T-helper 1 cell treated with Interleukin-12 subunit alpha and Interleukin-12 subunit beta and Interleukin-4 antibody, amounts not matched to agents 30 ng/mL and 1 ng/mL, for 36 hours (primary cell): Measurements from ENCODE around the gene MIA3. TPM values are rescaled to one million over a fixed set of nuclear protein-coding genes. Genes with fewer than 3 reads are reported as not detected.
"Not testable (repeated sequence)": the region's sequence is repeated elsewhere in the genome, so short reads cannot be mapped to it uniquely, and the experiment has no call there.

Experiments used
- intact Hi-C: fragments of 100-400 bp; cut with micrococcal nuclease; formaldehyde crosslinking; loops from one replicate; pipeline ENCODE4 v1.15.1; 2024
- total RNA-seq: library from RNA; stranded (reverse); gene quantifications from 2 replicates; pipeline ENCODE4 v1.2.3, GENCODE V29; 2022

Gene MIA3, protein sequence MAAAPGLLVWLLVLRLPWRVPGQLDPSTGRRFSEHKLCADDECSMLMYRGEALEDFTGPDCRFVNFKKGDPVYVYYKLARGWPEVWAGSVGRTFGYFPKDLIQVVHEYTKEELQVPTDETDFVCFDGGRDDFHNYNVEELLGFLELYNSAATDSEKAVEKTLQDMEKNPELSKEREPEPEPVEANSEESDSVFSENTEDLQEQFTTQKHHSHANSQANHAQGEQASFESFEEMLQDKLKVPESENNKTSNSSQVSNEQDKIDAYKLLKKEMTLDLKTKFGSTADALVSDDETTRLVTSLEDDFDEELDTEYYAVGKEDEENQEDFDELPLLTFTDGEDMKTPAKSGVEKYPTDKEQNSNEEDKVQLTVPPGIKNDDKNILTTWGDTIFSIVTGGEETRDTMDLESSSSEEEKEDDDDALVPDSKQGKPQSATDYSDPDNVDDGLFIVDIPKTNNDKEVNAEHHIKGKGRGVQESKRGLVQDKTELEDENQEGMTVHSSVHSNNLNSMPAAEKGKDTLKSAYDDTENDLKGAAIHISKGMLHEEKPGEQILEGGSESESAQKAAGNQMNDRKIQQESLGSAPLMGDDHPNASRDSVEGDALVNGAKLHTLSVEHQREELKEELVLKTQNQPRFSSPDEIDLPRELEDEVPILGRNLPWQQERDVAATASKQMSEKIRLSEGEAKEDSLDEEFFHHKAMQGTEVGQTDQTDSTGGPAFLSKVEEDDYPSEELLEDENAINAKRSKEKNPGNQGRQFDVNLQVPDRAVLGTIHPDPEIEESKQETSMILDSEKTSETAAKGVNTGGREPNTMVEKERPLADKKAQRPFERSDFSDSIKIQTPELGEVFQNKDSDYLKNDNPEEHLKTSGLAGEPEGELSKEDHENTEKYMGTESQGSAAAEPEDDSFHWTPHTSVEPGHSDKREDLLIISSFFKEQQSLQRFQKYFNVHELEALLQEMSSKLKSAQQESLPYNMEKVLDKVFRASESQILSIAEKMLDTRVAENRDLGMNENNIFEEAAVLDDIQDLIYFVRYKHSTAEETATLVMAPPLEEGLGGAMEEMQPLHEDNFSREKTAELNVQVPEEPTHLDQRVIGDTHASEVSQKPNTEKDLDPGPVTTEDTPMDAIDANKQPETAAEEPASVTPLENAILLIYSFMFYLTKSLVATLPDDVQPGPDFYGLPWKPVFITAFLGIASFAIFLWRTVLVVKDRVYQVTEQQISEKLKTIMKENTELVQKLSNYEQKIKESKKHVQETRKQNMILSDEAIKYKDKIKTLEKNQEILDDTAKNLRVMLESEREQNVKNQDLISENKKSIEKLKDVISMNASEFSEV (N-terminal part only)
- 57.6 and 59.2 TPM in 2 replicates for total RNA-seq

DNA sequence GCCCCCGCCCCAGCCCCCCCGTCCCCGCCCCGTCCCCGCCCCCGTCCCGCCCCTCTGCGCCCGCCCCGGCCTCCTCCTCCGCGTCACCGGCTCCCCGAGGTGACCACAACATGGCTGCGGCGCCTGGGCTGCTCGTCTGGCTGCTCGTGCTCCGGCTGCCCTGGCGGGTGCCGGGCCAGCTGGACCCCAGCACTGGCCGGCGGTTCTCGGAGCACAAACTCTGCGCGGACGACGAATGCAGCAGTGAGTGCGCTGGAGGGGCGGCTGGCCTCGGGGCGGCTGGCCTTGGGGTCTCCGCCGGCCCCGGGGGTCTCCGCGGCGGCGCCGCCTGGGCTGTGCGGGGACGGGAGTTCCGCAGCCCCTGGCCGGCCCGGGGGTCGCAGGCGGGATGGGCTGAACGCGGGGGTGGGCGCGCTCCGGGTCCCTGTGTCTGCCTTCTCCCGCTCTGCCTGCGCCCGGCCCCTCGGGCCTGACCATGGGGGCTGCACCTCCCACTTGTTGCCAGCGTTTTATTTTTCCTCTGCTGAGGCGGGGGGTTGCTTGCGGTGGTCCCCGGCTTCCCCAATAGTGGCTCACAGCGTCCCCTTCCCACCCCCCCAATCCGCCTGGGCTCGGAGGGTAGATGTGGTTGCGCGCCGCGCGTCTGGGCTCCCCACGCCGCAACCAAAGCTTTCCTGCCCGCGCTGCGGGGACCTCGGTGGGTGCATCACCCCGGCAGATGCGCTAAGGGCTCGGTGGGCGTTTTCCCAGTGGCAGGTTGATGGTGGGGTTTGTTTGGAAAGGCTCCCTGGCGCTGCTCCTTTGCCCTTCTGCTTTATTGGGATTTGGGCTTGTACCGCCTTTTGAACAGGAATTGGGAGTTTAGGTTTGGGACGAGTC, at the start of gene MIA3:
Gene MIA3 (plus strand): TSS at position 97 of the 879 bp plus-strand sequence. CDS start 14 bp downstream, at position 111.
- intact Hi-C loops: loop anchor here (1.0 to 10.0 kb wide), 2 partner anchors 197 to 525 kb away; partner anchors contain the start of genes DISP1 and TLR5

DNA sequence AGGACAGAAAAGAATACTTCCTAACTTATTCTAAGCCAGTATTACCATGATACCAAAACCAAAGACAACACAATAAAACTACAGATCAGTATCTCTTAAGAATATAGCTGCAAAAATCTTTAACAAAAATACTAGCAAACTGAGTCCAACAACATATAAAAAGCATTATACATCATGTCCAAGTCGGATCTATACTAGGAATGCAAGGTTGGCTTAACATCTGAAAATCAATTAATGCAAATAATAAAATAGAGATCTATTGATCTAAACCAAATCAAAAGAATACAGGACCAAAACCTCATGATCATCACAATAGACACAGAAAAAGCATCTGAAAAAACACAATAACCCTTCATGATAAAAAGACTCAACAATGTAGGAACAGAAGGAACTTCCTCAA, 47.1 kb upstream of the MIA3 start:
- intact Hi-C loops: no loop called here

DNA sequence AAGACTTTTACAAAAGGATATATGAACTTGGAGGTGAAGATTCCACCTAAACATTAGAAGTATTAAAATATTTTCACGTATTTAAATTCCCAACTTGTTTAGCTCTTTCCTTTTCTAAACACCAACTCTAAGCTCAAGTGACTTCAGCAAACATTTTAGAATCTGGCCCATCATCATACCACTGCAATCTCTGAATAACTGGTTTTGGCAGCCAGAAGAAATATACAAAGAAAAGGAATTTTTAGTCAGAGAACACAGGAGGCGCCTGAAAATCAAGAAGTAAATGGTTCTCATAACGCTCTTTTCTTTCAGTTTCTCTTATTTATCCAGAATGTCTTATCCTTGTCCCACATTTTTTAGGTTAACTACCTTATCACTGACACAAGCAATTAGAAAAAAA, 38.6 kb upstream of the MIA3 start:
- intact Hi-C loops: no loop called here

DNA sequence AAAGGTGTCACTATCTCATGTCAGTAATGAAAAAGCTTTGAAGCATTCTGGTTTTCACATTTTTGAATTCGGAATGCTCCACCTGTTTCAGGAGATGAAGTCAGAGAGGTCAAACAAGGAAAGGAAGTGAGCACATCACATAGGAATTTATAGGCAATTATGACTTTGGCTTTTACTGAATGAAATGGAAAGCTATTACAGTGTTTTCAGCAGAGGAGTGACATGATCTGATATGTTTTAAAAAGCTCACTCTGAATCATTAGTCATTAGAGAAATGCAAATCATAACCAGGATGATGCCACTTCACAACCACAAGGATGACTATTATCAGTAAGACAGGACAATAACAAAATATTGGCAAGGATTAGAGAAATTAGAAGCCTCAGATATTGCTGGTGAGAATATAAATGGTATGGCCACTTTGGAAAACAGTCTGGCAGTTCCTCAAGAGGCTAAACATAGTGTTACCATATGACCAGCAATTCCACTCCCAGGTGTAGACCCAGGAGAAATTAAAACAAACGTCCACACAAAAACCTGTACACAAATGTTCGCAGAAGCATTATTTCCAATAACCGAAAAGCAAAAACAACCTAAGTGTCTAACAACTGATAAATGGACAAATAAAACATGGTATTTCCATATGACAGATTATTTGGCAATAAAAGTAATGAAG, 35.7 kb upstream of the MIA3 start:
- intact Hi-C loops: loop anchor here (10.0 kb wide), 2 partner anchors 233 to 837 kb away; partner anchors contain the start of genes DISP1 and DUSP10

DNA sequence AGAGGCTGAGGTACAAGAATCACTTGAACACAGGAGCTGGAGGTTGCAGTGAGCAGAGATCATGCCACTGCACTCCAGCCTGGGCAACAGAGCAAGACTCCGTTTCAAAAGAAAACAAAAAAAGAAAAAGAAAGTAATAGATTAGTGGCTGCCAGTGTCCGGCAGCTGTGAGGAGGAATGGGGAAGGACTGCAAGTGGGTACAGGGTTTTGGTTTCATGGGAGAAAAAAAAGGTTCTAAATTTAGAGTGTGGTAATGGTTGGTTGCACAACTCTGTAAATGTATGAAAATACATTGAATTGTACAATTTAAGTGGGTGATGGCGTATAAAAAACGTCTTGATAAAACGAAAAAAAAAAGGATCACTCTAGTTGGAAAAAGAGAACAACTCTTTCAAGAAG, 34.8 kb upstream of the MIA3 start:
- intact Hi-C loops: loop anchor here (10.0 kb wide), 2 partner anchors 232 to 838 kb away; partner anchors contain the start of genes DISP1 and DUSP10

DNA sequence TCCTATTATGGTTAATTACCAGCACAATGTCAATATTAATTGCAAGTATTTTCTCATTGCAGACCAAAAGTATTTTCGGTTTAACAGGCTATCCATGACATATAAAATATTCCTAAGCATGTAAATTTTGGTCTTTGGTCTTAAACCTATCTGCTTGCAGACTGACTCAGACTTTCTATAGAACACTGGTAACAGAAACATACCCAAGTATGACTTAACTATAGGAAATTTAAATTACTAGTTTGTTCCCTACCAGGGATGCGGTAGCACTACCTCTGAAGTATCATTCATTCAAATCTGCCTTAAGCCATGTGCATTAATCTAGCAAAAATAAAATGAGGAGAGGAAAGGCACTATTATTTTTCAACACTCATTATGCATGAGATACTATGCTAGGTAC, 31.1 kb upstream of the MIA3 start:
- intact Hi-C loops: loop anchor here (10.0 kb wide), 2 partner anchors 228 to 842 kb away; partner anchors contain the start of genes DISP1 and DUSP10

DNA sequence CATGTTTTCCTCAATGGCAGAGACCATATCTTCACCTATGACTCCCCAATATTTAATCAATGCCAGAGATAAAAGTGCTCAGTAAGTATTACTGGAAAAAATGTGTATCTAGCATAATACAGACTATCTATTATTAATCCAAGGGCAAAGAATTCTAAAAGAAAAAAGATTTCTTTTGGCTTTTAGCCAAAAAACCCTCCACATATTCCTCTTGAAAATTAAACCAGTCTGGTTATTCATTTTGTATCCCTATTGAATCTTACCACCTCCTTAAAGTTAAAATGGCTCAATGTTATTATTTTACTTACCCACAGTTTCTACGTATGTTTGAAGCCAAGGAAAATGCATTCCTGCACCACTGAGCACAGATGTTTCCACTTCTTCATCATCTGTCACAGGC, 29.8 kb upstream of the MIA3 start:
- intact Hi-C loops: loop anchor here (2.0 to 10.0 kb wide), 3 partner anchors 67 to 843 kb away; partner anchors contain the start of genes DISP1 and DUSP10

DNA sequence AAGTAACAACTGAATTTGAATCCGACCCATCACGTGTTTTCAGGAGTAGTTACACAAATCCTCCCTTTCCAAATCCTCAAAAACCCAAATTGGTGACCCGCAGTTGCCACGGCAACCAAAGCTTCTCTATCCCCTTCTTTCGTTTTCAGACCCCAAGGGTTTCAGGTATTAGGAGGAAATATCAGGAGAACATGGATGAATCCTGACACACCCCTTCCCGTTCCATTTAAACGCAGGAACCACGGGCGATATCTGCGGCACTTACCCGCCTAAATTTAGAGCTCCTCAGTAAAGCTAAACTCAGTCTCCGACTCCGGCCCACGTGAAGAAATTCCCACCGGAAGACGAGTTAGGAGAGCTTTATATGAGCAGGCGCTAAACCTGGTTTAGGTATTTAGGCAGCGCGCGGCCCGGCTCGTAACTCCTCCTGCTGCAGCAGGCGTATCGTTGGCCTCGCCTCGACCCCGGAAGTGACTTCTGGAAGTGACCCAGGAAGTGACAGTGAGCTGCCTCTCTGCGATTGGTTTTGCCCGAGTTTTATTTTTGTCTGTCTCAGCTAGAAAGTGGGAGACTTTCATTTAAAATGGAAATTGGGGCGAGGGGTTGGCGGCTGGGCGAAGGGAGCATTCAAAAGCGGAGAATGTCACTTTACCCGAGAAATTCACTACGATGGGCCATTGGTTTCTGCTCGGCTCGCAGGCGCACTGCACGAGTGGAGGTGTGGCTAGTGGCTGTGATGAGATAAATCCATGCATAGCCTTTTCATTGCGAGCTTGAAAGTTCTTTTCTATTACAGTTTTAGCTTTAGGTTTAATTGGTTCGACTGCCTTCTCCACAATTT, 28.2 kb upstream of the MIA3 start, which contains the start of gene TAF1A:
Gene TAF1A (minus strand): TSS at position 472 of the 841 bp plus-strand sequence.
- intact Hi-C loops: loop anchor here (1.0 to 10.0 kb wide), 9 partner anchors 28 to 845 kb away; partner anchors contain the start of genes AIDA, BROX, DISP1 and DUSP10

DNA sequence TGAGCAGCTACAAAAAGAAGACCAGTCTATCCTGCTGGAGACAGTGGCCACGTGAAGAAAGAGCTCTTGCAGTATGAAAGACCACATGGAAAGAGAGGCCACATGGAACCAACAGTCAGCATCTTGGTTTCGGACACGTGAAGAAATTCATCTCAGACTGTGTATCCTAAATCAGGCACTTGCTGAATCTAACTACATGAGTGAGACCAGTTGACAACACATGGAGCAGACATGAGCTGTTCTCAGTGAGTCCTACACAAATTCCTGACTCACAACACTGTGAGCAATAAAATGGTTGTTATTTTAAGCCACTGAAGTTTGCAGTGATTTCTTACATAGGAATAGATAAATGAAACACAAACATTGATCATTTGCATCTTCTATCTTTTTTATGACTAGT, 25.7 kb upstream of the MIA3 start:
- intact Hi-C loops: no loop called here

DNA sequence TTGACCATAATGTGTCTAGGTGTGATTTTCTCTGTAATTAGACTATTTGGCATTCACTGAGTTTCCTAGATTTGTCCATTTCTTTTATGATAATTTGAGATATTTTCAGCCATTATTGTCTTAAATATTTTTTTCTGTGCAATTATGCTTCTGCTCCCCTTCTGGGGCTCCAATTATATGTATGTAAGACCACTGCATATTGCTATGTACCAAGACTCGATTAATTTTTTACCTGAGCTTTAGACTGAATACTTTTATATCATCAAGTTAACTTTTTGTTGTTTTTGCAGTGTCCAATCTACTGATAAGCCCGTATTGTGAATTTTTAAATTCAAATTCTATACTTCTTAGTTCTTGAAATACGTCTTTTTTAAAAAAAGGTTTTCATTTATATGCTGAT, 23.1 kb upstream of the MIA3 start:
- intact Hi-C loops: no loop called here

DNA sequence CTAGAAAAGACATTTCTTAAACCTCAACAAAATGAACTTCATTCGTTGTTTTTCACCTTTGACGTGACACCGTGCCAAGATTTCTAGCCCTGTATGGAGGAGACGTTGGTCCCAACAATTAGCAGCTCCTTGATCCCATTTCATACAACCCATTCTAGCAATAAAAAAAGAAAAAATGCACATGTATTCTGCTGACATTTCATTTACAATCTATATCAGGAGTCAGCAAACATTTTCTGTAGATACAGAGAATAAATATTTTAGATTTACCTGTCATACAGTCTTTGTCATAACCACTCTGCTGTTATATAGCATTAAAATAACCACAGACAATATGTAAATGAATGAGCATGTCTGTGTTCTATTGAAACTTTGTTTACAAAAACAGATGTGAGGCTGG, 21.2 kb upstream of the MIA3 start:
- intact Hi-C loops: no loop called here

DNA sequence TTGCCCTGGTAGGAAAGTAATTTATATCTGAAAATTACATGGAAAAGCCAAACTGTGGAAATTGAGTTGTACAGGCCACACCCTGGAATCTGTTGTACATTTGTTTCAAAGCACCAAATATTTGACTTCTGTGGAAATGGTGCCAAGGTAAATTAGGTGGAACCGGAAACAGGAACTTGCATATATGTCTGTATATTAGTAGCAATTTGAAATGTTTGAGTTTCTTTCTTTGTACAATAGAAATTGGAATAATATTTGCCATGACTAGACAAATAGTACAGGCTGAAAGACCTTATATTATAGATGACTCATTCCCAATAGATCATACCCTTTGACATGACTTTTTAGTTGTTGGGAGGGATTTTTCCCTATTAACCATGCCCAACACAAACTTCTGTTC, 17.6 kb upstream of the MIA3 start:
- intact Hi-C loops: no loop called here

DNA sequence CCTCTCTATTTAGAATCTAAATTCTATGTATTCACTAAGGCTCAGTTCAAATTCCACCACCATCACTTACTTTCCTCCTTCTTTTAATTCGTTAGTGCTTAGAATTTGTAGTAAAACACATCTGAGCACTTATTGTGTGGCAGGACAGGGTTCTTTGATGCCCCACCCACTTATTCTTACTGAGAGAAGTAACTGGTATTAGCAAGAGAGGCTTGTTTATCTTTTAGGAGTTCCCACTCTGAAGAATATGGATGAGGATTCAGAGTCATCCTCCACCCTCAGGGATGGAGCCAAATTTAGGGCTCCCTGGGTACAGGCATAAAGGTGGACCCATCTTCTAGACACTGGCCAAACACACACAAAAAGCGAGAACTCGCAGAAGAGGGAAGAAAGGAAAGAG, 16.6 kb upstream of the MIA3 start:
- intact Hi-C loops: no loop called here

DNA sequence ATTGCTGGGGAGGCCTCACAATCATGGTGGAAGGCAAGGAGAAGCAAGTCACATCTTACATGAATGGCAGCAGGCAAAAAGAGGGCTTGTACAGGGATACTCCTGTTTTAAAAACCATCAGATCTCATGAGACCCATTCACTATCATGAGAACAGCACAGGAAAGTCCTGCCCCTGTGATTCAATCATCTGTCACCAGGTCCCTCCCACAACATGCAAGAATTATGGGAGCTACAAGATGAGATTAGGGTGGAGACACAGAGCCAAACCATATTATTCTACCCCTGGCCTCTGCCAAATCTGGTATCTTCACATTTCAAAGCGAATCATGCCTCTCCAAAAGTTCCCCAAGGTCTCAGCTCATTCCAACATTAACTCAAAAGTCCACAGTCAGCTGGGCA, 11.1 kb upstream of the MIA3 start:
- intact Hi-C loops: no loop called here

DNA sequence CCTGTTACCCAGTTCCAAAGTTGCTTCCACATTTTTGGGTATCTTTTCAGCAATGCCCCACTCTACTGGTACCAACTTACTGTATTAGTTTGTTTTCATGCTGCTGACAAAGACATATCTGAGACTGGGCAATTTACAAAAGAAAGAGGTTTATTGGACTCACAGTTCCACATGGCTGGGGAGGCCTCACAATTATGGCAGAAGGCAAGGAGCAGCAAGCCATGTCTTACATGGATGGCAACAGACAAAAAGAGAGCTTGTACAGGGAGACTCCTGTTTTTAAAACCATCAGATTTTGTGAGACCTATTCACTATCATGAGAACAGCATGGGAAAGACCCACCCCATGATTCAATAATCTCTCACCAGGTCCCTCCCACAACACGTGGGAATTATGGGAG, 8.8 kb upstream of the MIA3 start:
- intact Hi-C loops: not testable (repeated sequence)

DNA sequence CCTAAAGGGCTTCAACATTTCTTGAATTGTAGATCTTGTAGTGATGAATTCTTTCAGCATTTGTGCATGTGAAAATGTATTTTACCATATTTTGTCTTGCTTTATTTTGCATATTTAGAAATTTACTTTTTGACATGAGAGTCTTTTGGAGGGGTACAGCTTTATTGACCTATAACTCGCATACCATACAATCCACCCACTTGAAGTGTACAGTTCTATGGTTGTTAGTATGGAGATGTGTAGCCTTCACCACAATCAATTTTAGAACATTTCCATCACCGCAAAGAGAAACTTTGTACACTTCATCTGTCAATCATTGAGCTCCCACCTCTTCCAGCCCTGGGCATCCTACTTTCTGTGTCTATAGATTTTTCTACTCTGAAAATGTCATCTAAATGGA, 7.2 kb upstream of the MIA3 start:
- intact Hi-C loops: loop anchor here (10.0 kb wide), 1 partner anchor 204 kb away; the partner anchor contains the start of gene DISP1

DNA sequence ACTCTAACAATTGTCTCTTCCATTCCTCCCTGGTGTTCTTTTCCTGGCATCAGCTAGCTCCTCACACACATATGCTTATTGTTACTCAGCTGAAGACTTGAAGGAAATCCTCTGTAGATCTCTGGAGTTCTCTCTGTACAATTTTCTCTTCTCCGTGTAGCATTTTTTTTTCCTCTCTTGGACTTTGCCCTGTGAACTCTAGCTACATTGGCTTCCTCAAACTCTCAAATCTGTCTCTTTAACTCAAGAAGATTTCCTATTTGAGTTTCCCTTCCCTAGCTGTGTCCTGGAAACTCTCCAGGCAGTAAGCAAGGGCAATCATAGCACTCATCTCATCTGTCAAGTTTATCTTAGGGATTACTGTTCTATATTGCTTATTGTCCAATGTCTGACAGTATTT, 4.3 kb upstream of the MIA3 start:
- intact Hi-C loops: loop anchor here (10.0 kb wide), 1 partner anchor 201 kb away; the partner anchor contains the start of gene DISP1

DNA sequence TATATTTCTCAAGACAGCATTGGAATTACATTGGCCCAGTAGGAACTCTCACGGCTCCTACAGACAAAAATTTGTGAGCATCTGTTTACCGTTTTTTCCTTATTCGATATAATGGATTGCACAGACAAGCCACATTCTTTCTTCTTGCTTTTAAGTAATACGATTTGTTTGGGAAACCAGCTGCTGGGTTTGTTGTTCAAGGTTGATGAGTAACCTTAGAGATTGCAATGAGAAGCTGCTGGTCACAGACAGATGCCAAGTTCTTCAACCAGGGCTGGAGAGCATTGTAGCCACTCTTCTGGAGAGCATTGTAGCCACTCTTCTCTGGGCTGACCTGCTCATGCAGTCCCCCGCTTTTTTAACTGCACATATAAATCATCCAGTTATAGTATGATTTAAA, 1.4 kb upstream of the MIA3 start:
- intact Hi-C loops: loop anchor here (10.0 kb wide), 1 partner anchor 198 kb away; the partner anchor contains the start of gene DISP1
